Ramos (cell line): Measurements from ENCODE around the gene BCL2.

Experiments used
- in situ Hi-C: fragments of 300-500 bp; cut with MboI; formaldehyde crosslinking; loops from one replicate; pipeline ENCODE4 v1.14.3; 2022; ENCODE audit warnings: low sequenced_read_pairs; ENCODE audit not compliant: unreplicated experiment

The BCL2 gene

DNA sequence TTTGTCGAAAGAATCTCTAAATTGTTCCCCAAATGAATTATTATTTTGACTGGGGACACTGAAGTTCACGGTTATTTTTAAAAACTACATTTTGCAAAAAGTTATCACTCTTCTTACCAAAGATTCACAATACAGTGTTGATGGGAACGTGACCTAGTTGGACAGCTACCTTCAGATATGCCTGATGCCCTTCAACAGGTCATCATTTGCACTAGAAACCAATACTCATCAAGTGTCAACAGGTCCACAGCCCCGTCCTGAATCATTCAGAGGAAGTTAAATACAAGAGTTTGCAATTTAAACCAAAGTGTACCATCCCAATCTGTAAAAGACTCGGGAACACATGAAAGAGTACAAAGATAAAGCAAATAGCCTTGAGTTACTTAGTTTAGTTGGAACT, 28.3 kb downstream of the BCL2 start:
- in situ Hi-C loops: no loop called here

DNA sequence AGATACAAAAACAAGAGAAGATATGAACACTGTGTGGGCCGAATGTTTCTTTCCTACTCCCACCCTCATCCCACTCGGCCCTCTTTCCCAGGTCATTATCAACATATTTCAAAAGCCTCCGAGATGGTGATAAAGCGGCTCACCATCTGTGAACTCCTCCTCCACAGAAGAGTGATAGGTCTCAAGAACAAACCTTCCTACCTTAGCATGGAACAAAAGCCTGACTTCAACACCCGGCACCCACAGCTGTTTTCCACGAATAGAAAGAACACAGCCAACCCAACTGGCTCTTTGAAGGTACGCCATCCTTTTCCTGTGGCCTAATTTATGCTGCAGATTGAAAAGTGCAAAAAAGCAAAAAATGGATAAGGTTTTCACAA, 28.8 kb downstream of the BCL2 start:
- in situ Hi-C loops: no loop called here

- in situ Hi-C loops: no loop called here
Measured at GRCh38 chr18:63290166-63290820, 29.3 kb downstream of the BCL2 start.

DNA sequence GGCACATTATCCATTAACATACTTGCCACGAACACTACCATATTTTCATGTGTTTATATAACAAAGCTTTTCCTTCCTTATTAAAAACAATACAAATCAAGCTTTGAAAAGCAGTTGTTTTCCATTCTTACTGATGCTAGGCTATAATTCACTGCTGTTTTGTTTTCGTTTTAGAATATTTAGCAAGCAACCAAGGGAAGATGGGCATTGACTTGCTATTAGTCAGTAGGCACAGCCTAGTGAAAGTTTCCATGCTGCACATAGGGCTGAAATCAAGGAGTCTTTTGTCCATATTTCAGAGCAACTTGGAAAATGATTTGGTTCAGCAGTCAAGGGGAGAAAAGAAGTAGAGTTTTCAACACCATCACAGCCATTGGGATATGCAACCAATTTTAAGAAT, 31.3 kb downstream of the BCL2 start:
- in situ Hi-C loops: no loop called here

GRCh38 chr18:63287691-63288220, 31.8 kb downstream of the BCL2 start:
- in situ Hi-C loops: no loop called here

DNA sequence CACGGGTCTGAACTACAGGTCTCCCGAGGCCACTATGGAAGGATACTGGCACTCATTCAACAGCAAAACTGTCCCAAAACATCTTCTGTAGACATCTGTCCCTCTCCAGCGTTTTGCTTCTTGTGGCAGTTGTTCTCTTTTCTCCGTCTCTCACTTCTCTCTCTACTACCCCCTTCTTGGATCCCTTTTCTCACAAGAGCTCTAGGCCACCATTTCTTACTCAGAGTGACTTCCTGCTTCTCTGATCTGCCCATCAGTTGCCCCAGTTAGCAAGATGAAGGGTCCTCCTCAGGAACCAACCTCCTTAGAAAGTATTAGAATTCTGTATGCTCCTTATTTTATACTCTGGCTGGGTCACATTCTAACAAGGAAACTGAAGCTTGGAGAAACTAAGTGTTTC, 32.6 kb downstream of the BCL2 start:
- in situ Hi-C loops: no loop called here

DNA sequence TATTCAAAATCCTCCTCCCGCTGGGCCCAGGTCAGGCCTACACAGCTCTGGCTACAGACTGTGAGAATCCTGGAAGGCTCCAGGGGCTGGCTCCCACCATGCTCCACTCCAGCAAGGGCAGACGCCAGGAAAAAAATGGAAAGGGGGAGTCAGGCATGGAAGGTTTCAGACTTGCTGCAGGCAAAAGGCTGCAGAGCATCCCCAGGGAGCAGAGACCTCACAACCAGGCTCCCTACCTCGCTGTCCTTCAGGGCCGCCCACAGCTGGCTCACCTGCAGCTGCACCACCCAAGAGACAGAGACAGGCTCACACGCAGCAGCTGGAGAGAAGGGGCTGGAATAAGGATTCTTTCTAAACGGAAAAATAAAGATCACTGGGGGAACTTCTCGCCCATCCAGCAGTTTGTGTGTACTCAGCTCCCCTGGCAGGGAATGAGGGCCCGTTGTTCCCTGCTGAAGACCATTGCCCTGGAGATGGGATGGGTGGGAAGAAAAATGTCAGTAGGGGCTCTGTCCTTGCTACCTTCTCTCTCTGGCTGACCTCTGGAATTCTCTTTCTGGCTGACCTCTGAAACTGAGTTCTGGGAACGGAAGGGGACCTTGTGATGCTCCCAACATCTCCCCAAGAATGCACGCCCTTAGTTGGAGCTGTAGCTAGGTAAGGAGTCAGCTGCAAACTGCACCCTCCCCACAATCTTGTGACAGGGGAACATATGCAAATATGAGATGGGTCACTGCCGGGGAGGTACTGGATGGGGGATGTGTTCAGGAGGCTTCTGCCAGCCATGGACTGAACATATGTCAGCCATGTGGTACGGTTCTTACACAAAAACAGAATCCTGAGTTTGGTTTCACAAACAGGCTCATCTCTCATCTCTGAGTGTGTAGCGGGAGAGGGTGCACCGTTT, 34.5 kb downstream of the BCL2 start:
- in situ Hi-C loops: no loop called here

DNA sequence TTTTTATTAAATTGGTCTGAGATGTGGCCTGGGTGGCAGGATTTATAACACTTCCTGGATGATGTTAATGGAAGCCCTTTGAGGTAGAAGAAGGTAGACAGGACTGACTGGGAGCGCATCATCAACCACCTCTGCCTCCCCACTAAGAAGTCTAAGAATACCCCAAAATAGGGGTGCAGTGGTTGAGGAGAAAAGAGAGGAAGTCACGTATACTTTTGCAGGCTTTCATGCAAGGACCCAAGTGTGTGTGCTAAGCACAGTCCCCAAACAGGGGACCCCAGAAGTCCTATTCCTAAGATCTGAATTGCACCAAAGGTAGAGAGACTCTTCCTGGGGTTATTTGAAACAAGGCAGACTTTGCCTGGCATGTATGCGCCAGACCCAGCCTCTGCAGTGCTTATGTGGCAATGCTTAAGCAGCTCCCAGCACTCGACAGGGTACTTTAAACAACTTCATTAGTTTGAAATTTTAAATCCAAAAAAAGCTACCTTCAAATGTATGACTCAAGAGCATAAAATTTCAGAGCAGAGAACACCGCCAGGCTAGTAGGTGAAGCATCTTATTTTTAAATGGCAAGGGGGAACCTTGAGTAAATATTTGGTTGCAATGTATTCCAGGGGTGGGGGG, 35.3 kb downstream of the BCL2 start:
- in situ Hi-C loops: no loop called here

DNA sequence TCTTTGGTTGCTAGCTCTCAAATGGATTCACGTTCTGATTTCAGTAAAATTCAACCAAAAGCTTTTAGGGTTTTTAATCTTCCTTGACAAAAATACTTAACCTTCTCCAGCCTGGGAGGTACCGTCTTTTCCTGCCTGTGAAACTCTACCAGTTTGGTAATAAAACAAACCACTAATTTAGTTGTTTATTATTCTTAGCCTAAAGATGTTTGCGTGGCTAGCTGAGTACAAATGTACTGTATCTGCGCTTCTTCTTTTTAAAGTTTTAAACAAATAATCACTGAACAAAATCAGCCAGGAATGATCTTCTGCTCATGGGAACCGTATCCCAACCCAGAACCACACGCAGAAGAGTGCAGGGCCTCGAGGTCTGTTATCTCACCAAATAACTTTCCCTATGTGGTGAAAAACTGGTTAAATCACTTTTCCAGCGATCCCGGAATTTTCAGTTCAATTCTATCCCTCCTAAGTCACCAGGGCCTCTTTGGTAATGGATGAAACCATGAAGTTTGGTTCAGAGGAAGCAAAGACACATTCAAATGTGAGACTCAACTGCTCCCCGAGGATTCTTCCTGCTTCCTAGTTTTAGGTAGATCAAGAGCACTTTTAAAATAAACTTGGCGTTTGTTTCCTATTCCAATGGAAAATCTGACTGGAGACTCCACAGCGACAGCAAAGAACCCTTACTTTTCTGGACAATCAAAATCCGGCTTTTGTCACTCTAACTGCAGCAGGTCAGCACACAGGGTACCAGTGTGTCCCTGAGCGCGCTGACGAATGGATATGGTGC, 36.1 kb downstream of the BCL2 start:
- in situ Hi-C loops: no loop called here

- in situ Hi-C loops: no loop called here
Measured at GRCh38 chr18:63282793-63283192, 36.8 kb downstream of the BCL2 start.

- in situ Hi-C loops: no loop called here
Measured at GRCh38 chr18:63273222-63273927, 46.2 kb downstream of the BCL2 start.

DNA sequence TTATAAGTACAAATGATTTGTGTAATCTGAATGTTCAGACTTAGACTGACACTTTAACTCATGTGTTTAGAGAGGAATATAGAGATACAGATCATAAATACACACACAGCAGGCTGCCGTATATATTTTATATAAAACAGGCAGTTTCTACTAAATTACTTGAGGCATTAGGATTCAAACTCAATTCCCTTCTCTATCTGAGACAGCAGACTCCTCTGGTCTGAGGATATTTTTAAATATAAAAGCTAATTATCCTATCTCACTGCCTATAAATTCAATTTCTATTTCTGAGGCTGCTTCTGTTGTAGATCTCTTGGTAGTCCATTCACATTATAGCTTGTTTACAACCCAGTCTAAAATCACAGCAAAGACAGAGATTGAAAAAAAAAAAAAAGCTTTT, 46.9 kb downstream of the BCL2 start:
- in situ Hi-C loops: no loop called here

- in situ Hi-C loops: no loop called here
Measured at GRCh38 chr18:63271881-63272299, 47.7 kb downstream of the BCL2 start.

GRCh38 chr18:63271148-63271547, 48.4 kb downstream of the BCL2 start:
- in situ Hi-C loops: no loop called here

- in situ Hi-C loops: no loop called here
Measured at GRCh38 chr18:63267975-63268721, 51.4 kb downstream of the BCL2 start.

DNA sequence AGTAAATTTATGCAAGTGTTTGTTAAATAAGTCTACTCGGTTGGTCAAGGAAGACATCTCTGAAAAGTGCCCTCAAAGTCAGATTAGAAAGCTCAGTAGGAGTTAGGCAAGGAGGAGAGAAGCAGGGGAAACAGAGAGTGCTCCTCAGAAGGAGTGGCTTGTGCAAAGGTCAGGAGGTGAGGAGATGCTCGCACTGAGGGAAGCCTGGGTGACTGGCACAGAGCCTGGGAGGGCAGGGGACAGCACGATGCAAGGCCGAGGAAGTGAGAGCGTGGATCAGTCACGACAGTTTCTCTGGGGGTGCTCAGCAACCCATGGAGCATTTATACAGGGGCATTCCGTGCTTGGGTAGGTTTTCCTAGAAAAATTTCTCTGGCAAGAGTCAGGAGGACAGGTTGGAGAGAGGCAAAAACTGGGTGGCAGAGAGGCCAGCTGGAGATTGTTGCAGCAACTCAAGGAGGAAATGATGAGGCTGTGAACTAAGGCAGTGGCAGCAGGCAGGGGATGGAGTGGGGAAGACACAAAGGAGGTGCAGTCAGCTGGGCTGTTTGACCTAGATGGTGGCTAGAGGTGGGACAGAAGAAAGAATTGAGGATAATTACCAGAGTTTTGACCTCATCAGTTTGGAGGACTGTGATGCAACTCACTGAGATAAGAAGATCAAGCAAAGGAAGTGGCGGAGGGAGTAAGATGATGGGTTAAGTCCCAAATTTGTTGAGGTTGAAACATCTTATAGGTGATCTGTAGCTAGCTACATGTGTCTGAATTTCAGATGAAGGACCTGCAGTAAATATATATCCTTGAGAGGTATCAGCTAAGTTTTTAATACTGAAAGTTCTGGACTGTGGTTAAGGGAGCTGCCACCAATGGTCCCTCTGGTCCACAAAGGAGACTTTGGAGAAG, 52.4 kb downstream of the BCL2 start:
- in situ Hi-C loops: no loop called here

- in situ Hi-C loops: no loop called here
Measured at GRCh38 chr18:63265326-63265725, 54.2 kb downstream of the BCL2 start.

GRCh38 chr18:63264871-63265270, 54.7 kb downstream of the BCL2 start:
- in situ Hi-C loops: no loop called here
